Activated CD8-positive, alpha-beta T cell treated with anti-CD3 and anti-CD28 coated beads, Interleukin-2, amount 10 ng/mL, durations not matched to agents 7 days and 5 days (primary cell): ENCODE measurements around the gene SP2. TPM values are rescaled to one million over a fixed set of nuclear protein-coding genes. Genes with fewer than 3 reads are reported as not detected.

Experiments
- ATAC-seq: fragments of 150-1000 bp; cut with Tn5 transposase; one replicate; pipeline ENCODE4 v1.10.0; 2021; ENCODE audit warnings: moderate library complexity
- CTCF ChIA-PET: fragments of 350-600 bp; sonication (Branson Sonifier 250); formaldehyde crosslinking; loops from one replicate; lab custom pipeline; 2021; ENCODE audit warnings: antibody characterized with exemption; lab: Charles Lee
- POLR2A ChIA-PET: fragments of 350-600 bp; sonication (Branson Sonifier 250); formaldehyde crosslinking; loops from one replicate; lab custom pipeline; 2021; ENCODE audit warnings: antibody characterized with exemption; lab: Charles Lee
- DNase-seq: peaks from one replicate; pipeline ENCODE4 v3.0.0-alpha.2; 2020
- H3K27ac Mint-ChIP-seq: one replicate; pipeline ENCODE4 v1.8.0; 2021; ENCODE audit warnings: mild to moderate bottlenecking, mixed read lengths
- H3K27me3 Mint-ChIP-seq: one replicate; pipeline ENCODE4 v1.8.0; 2021; ENCODE audit warnings: low read depth, mixed read lengths
- H3K36me3 Mint-ChIP-seq: one replicate; pipeline ENCODE4 v1.8.0; 2021; ENCODE audit warnings: low read depth, mixed read lengths
- H3K4me1 Mint-ChIP-seq: one replicate; pipeline ENCODE4 v1.8.0; 2021; ENCODE audit warnings: low read depth, mixed read lengths
- H3K4me3 Mint-ChIP-seq: one replicate; pipeline ENCODE4 v1.8.0; 2021; ENCODE audit warnings: mild to moderate bottlenecking, mixed read lengths
- H3K9me3 Mint-ChIP-seq: one replicate; pipeline ENCODE4 v1.8.0; 2022; ENCODE audit warnings: mixed read lengths; ENCODE audit not compliant: insufficient read depth
- total RNA-seq, 2 experiments: library from RNA; stranded (reverse); gene quantifications; one replicate each; pipeline ENCODE4 v1.2.3, GENCODE V29; 2021

Gene SP2
- total RNA-seq, 2 experiments from 2014 or later: 23.7 to 24.5 TPM

GRCh38 chr17:47966079-47966519, 70.1 kb downstream of the SP2 start:
- Mint-ChIP-seq H3K36me3 (no peaks in the 10 kb centered on the region), H3K9me3 (no peaks in the 10 kb centered on the region), H3K27ac (no peak overlapping the region), H3K27me3 (no peaks in the 10 kb centered on the region), H3K4me1 (peaks cover 9% of the 10 kb centered on the region), H3K4me3 (no peak overlapping the region)
- ChIA-PET POLR2A (interaction anchor here (1.1 kb wide), 1 partner anchor 25 kb away, joined by 3 read pairs; the partner anchor contains the start of gene PNPO), CTCF (interaction anchor here (1.0 to 16.6 kb wide), 2 partner anchors 11 to 20 kb away, joined by 4 to 328 read pairs; partner anchors contain the start of gene PNPO)
- ATAC-seq (no peak), DNase-seq (no peak)

DNA sequence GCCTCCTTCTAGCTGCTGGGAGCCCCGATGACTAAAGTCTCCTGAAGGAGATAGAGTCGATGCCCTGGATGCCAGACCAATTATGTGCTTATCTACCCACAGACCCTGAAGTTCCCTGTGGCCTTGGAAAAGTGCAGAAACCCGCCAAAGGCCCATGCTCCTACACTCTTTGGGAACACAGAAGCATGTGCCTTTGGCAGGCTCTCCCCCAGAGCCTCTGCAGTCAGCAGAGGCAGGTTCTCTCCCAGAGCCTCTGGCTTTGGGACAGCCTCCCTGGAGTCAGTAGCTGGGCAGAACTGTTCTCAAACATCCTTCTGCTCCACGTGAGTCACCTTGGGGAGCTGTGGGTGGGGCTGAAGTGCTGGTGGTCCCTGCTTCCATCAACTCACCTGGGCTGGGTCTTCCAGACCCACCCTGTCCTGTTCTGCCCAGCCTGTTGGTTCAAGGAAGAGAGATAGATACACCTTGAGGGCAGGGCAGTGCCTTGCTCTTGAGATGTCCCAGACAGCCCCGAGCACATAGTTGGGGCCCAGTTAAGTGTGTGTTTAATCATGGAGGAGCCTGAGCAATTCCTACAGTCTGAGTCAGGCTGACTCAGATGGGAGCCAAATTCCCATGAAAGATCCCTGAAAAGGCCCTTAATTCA, 71.7 kb downstream of the SP2 start:
- H3K27me3 Mint-ChIP-seq: no peaks in the 10 kb centered on the region
- no peak overlapping the region for H3K4me3 Mint-ChIP-seq
- no peaks in the 10 kb centered on the region for H3K9me3 Mint-ChIP-seq
- H3K4me1 Mint-ChIP-seq: peaks cover 19% of the 10 kb centered on the region
- ATAC-seq (no peak), DNase-seq (no peak)
- ChIA-PET CTCF (interaction anchor here (16.6 kb wide), 1 partner anchor 22 kb away, joined by 328 read pairs; the partner anchor contains the start of gene PNPO), POLR2A (interaction anchor here (1.0 to 1.5 kb wide), 2 partner anchors 18 to 72 kb away, joined by 3 to 6 read pairs; partner anchors contain the start of gene SP2)
- peaks cover 2% of the 10 kb centered on the region for H3K36me3 Mint-ChIP-seq
- no peak overlapping the region for H3K27ac Mint-ChIP-seq

DNA sequence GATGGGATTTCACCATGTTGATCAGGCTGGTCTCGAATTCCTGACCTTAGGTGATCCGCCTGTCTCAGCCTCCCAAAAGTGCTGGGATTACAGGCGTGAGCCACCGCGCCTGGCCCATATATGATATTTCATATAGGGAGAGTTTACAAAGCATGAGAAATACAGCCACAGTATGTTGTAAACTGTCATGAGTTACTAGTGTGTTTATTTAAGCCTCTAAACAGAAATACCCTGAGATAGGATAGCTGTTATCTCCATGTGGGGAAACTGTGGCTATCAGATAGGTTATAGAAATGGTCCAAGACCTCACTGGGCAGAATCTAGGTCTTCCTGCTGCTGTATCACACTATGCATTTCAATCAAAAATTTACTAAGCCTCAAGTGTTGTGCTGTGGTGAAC, 72.8 kb downstream of the SP2 start:
- Mint-ChIP-seq H3K4me1 (peaks cover 27% of the 10 kb centered on the region), H3K27ac (no peak overlapping the region), H3K9me3 (no peaks in the 10 kb centered on the region), H3K36me3 (peaks cover 9% of the 10 kb centered on the region), H3K4me3 (no peak overlapping the region), H3K27me3 (no peaks in the 10 kb centered on the region)
- DNase-seq (no peak), ATAC-seq (no peak)
- ChIA-PET POLR2A (interaction anchor here (2.9 kb wide), 1 partner anchor 18 kb away, joined by 21 read pairs; no protein-coding TSS in a partner anchor), CTCF (interaction anchor here (0.7 to 16.6 kb wide), 3 partner anchors 23 to 121 kb away, joined by 3 to 328 read pairs (median 13); partner anchors contain the start of gene PNPO)

- CTCF ChIA-PET: interaction anchor here (0.7 to 16.6 kb wide), 47 partner anchors 8 to 623 kb away, joined by 3 to 328 read pairs (median 4); partner anchors contain the start of genes HOXB5, PNPO, PRR15L and SCRN2
- no peak for ATAC-seq
- H3K4me3 Mint-ChIP-seq: peak overlapping the region; percentile 92
These were observed 74.1 kb downstream of the SP2 start for GRCh38 chr17:47969930-47970724.

GRCh38 chr17:47970725-47971499, 74.9 kb downstream of the SP2 start, which contains the start of gene CDK5RAP3:
CDK5RAP3 (plus strand) TSS chr17:47971113; CDS start chr17:47971147, 34 bp downstream.
- peaks cover 27% of the 10 kb centered on the region for H3K4me1 Mint-ChIP-seq
- H3K4me3 Mint-ChIP-seq: peak within 1 kb of the TSS; percentile 92
- DNase-seq: peak; percentile 100
- no peaks in the 10 kb centered on the region for H3K27me3 Mint-ChIP-seq
- H3K36me3 Mint-ChIP-seq: peaks cover 24% of the 10 kb centered on the region
- peak within 1 kb of the TSS; percentile 91 for H3K27ac Mint-ChIP-seq
- CTCF ChIA-PET: interaction anchor here (0.6 to 16.6 kb wide), 55 partner anchors 9 to 1051 kb away, joined by 3 to 328 read pairs (median 4); partner anchors contain the start of genes HOXB5, LRRC46, MRPL10 and NFE2L1
- no peaks in the 10 kb centered on the region for H3K9me3 Mint-ChIP-seq
- ATAC-seq: peak; percentile 99
- POLR2A ChIA-PET: interaction anchor here (0.6 to 2.9 kb wide), 12 partner anchors 12 to 900 kb away, joined by 3 to 21 read pairs (median 4); partner anchors contain the start of genes PNPO, PRR15L and SP2

More at GRCh38 chr17:47969930-47970724, 74.1 kb downstream of the SP2 start:
- no peak for DNase-seq
- H3K27me3 Mint-ChIP-seq: no peaks in the 10 kb centered on the region
- H3K9me3 Mint-ChIP-seq: no peaks in the 10 kb centered on the region
- peak overlapping the region; percentile 52 for H3K27ac Mint-ChIP-seq
- POLR2A ChIA-PET: interaction anchor here (0.9 to 2.9 kb wide), 10 partner anchors 11 to 130 kb away, joined by 3 to 21 read pairs (median 4); partner anchors contain the start of genes PNPO, PRR15L and SP2
- H3K4me1 Mint-ChIP-seq: peaks cover 27% of the 10 kb centered on the region
- H3K36me3 Mint-ChIP-seq: peaks cover 18% of the 10 kb centered on the region

DNA sequence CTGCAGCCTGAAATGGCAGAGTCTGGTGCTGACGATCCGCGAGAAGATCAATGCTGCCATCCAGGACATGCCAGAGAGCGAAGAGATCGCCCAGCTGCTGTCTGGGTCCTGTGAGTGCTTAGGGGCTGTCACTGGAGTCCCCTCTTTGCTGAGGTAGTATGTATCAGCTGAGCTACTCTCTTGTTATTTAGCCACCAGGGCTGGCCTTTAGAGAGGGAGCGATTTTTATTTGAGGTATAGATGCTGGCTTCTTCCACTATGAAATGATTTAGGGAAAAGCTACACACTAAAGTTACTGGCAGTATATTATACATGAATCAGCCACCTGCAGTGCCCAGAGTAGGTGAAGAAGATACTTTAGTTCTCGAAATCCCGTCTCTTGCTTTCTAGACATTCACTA, 77.5 kb downstream of the SP2 start:
- ATAC-seq: no peak
- DNase-seq: no peak
- ChIA-PET CTCF (interaction anchor here (1.1 to 16.6 kb wide), 3 partner anchors 28 to 47 kb away, joined by 3 to 328 read pairs (median 46); partner anchors contain the start of gene PNPO), POLR2A (no interaction called here)
- H3K27me3 Mint-ChIP-seq: no peaks in the 10 kb centered on the region
- H3K4me1 Mint-ChIP-seq: peaks cover 27% of the 10 kb centered on the region
- H3K27ac Mint-ChIP-seq: no peak overlapping the region
- no peak overlapping the region for H3K4me3 Mint-ChIP-seq
- H3K9me3 Mint-ChIP-seq: no peaks in the 10 kb centered on the region
- peaks cover 40% of the 10 kb centered on the region for H3K36me3 Mint-ChIP-seq

GRCh38 chr17:47975189-47975822, 79.3 kb downstream of the SP2 start:
- DNase-seq (no peak), ATAC-seq (no peak)
- Mint-ChIP-seq H3K4me3 (no peak overlapping the region), H3K27me3 (no peaks in the 10 kb centered on the region), H3K27ac (peak overlapping the region; percentile 57), H3K36me3 (peaks cover 52% of the 10 kb centered on the region), H3K4me1 (peaks cover 23% of the 10 kb centered on the region), H3K9me3 (no peaks in the 10 kb centered on the region)
- POLR2A ChIA-PET: no interaction called here
- CTCF ChIA-PET: interaction anchor here (1.4 to 16.6 kb wide), 3 partner anchors 29 to 42 kb away, joined by 3 to 328 read pairs (median 79); partner anchors contain the start of gene PNPO

DNA sequence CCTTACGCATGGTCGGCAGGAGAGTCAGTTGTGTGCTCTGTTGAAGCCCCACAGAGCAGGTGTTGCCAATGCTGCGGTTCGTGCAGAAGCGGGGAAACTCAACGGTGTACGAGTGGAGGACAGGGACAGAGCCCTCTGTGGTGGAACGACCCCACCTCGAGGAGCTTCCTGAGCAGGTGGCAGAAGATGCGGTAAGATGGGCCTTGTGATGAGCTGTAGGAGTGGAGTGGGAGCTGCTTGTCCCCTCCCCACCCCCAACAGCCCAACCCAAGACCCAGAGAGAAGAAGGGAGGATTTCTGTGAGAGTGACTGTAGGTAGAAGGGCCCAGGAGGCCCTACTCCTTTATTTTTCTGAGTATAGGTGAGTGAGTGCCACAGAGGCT, 79.8 kb downstream of the SP2 start:
- no peak overlapping the region for H3K4me3 Mint-ChIP-seq
- peak overlapping the region; percentile 57 for H3K27ac Mint-ChIP-seq
- H3K36me3 Mint-ChIP-seq: peaks cover 57% of the 10 kb centered on the region
- peaks cover 23% of the 10 kb centered on the region for H3K4me1 Mint-ChIP-seq
- no peaks in the 10 kb centered on the region for H3K9me3 Mint-ChIP-seq
- CTCF ChIA-PET: interaction anchor here (0.9 to 16.6 kb wide), 4 partner anchors 30 to 45 kb away, joined by 3 to 328 read pairs (median 41); partner anchors contain the start of gene PNPO
- ATAC-seq (no peak), DNase-seq (no peak)
- POLR2A ChIA-PET: interaction anchor here (0.6 kb wide), 1 partner anchor 104 kb away, joined by 3 read pairs; no protein-coding TSS in a partner anchor
- H3K27me3 Mint-ChIP-seq: no peaks in the 10 kb centered on the region

DNA sequence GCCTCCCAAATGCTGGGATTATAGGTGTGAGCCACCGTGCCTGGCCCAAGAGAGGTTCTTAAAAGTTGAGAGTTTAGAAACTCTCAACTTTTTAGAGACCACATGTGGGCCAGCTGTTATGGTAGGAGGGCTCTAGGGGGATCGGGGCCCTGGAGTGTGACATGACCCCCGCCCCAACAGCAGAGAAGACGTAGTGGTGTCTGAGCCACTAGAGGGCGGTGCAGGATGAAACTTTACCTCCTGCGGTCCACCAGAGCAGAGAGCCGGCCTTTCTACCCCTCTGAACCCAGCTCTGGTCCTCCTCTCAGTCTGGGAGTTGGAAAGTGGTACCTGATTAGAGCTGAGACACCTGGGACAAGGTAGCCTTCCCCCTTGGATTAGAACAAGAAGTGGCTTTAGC, 82.3 kb downstream of the SP2 start:
- Mint-ChIP-seq H3K36me3 (peaks cover 63% of the 10 kb centered on the region), H3K4me3 (no peak overlapping the region), H3K4me1 (peaks cover 29% of the 10 kb centered on the region), H3K27ac (no peak overlapping the region), H3K27me3 (no peaks in the 10 kb centered on the region), H3K9me3 (no peaks in the 10 kb centered on the region)
- DNase-seq (peak; percentile 72), ATAC-seq (peak; percentile 88)
- ChIA-PET CTCF (interaction anchor here (0.7 to 16.6 kb wide), 25 partner anchors 8 to 362 kb away, joined by 3 to 328 read pairs (median 4); partner anchors contain the start of genes CDK5RAP3, COPZ2, PNPO and SCRN2), POLR2A (interaction anchor here (1.4 kb wide), 1 partner anchor 40 kb away, joined by 4 read pairs; no protein-coding TSS in a partner anchor)
